HepG2 (cell line): ENCODE measurements around the gene GRAMD4. TPM values are rescaled to one million over a fixed set of nuclear protein-coding genes. Genes with fewer than 3 reads are reported as not detected.

Source experiments
- AHDC1 ChIP-seq: sonication (generic); formaldehyde crosslinking; IDR thresholded peaks from 2 replicates; pipeline ENCODE4 v1.5.1; 2020; ENCODE audit warnings: mild to moderate bottlenecking, missing genetic modification reagents, borderline replicate concordance
- ARNTL ChIP-seq: sonication (generic); formaldehyde crosslinking; IDR thresholded peaks from 2 replicates; pipeline ENCODE4 v1.4.0; 2020; ENCODE audit warnings: mild to moderate bottlenecking, missing genetic modification reagents
- GTF3A ChIP-seq: sonication (generic); formaldehyde crosslinking; conservative IDR thresholded peaks from 2 replicates; pipeline ENCODE4 v1.4.0; 2020; ENCODE audit warnings: mild to moderate bottlenecking, missing genetic modification reagents
- HMG20A ChIP-seq: IDR thresholded peaks from 2 replicates; pipeline ENCODE4 v1.6.1; 2016; ENCODE audit warnings: borderline replicate concordance
- KLF6 ChIP-seq: IDR thresholded peaks from 2 replicates; pipeline ENCODE4 v1.8.0; 2016; ENCODE audit warnings: missing biosample characterization, missing genetic modification reagents
- NPAS2 ChIP-seq: sonication (generic); formaldehyde crosslinking; IDR thresholded peaks from 2 replicates; pipeline ENCODE4 v1.8.0; 2022; ENCODE audit warnings: mild to moderate bottlenecking, missing genetic modification reagents, borderline replicate concordance
- SUZ12 ChIP-seq: fragments of 150-350 bp; IDR thresholded peaks from 2 replicates; pipeline ENCODE4 v1.6.1; 2014; ENCODE audit warnings: low read depth, low read length
- ZBTB49 ChIP-seq: sonication (generic); formaldehyde crosslinking; IDR thresholded peaks from 2 replicates; pipeline ENCODE4 v1.4.0; 2020; ENCODE audit warnings: missing genetic modification reagents, borderline replicate concordance
- ZNF136 ChIP-seq: sonication (generic); formaldehyde crosslinking; IDR thresholded peaks from 2 replicates; pipeline ENCODE4 v1.8.1; 2022; ENCODE audit warnings: low read depth, mild to moderate bottlenecking, moderate library complexity, missing genetic modification reagents
- ZNF317 ChIP-seq: sonication (generic); formaldehyde crosslinking; IDR thresholded peaks from 2 replicates; pipeline ENCODE4 v1.5.0; 2020; ENCODE audit warnings: mild to moderate bottlenecking, missing genetic modification reagents
- ZNF605 ChIP-seq: sonication (generic); formaldehyde crosslinking; IDR thresholded peaks from 2 replicates; pipeline ENCODE4 v1.8.0; 2022; ENCODE audit warnings: mild to moderate bottlenecking, missing genetic modification reagents
- ZNF687 ChIP-seq: sonication (generic); formaldehyde crosslinking; IDR thresholded peaks from 2 replicates; pipeline ENCODE4 v1.5.1; 2020; ENCODE audit warnings: mild to moderate bottlenecking, missing genetic modification reagents, moderate library complexity
- polyA plus RNA-seq, 8 experiments: library from polyadenylated mRNA; depleted of rRNA in 3 of 8; stranded (reverse) in 7 of 8; unstranded in 1 of 8; fragments of >200 nt; fragmentation: Illumina TruSeq in 4 of 8; extraction: Trizol in 4 of 8; gene quantifications; 2 replicates each; pipeline versions ENCODE4 v1.2.1 to v1.2.3, GENCODE V29; 2011 to 2016; ENCODE audit warnings: low read depth in 4 of 8, missing spikeins in 1 of 8, mixed read lengths in 1 of 8; ENCODE audit not compliant: insufficient read depth in 1 of 8
- total RNA-seq, 5 experiments: library from RNA; depleted of rRNA; stranded (reverse); fragments of >200 nt; fragmentation: Illumina TruSeq; extraction: Trizol; gene quantifications; 2 replicates each; pipeline ENCODE4 v1.2.3, GENCODE V29; 2016; ENCODE audit warnings: low read depth in 1 of 5
- TF ChIP-seq, protein P1 (sequence below): sonication (generic); formaldehyde crosslinking; conservative IDR thresholded peaks from 2 replicates; pipeline ENCODE4 v1.8.0; 2022; ENCODE audit warnings: mild to moderate bottlenecking, moderate library complexity, missing genetic modification reagents
- TF ChIP-seq, protein P2 (sequence below): fragments of 450-650 bp; IDR thresholded peaks from 2 replicates; pipeline ENCODE4 v1.6.1; 2017

Gene GRAMD4
- total and polyA plus RNA-seq, 2 of the 13 experiments (the other 11 are each of a cell fraction or from before 2014, with no cell fraction given) = 15.2 to 15.7 TPM

GRCh38 chr22:46609175-46609690 lies 11.0 kb upstream of the GRAMD4 start (continued):
- TF ChIP-seq AHDC1 (CRISPR knock-in tag) (no peak; the same call in 1 of the 2 replicates), GTF3A (no peak), SUZ12 (no peak), KLF6 (CRISPR knock-in tag) (0 out of 2 replicates have a peak, but pooled peaks have one; percentile 69), NPAS2 (CRISPR knock-in tag) (no peak), ZNF605 (CRISPR knock-in tag) (peak; percentile 67; the same call in 1 of the 2 replicates), HMG20A (CRISPR knock-in tag) (peak; percentile 83; the same call in 1 of the 2 replicates), ARNTL (peak; percentile 76), ZNF687 (peak; percentile 83), ZNF136 (CRISPR knock-in tag) (no peak), ZBTB49 (CRISPR knock-in tag) (no peak), ZNF317 (CRISPR knock-in tag) (no peak)
- TF ChIP-seq, protein P1, sequence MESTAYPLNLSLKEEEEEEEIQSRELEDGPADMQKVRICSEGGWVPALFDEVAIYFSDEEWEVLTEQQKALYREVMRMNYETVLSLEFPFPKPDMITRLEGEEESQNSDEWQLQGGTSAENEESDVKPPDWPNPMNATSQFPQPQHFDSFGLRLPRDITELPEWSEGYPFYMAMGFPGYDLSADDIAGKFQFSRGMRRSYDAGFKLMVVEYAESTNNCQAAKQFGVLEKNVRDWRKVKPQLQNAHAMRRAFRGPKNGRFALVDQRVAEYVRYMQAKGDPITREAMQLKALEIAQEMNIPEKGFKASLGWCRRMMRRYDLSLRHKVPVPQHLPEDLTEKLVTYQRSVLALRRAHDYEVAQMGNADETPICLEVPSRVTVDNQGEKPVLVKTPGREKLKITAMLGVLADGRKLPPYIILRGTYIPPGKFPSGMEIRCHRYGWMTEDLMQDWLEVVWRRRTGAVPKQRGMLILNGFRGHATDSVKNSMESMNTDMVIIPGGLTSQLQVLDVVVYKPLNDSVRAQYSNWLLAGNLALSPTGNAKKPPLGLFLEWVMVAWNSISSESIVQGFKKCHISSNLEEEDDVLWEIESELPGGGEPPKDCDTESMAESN (CRISPR knock-in tag) = no peak
- TF ChIP-seq, protein P2, sequence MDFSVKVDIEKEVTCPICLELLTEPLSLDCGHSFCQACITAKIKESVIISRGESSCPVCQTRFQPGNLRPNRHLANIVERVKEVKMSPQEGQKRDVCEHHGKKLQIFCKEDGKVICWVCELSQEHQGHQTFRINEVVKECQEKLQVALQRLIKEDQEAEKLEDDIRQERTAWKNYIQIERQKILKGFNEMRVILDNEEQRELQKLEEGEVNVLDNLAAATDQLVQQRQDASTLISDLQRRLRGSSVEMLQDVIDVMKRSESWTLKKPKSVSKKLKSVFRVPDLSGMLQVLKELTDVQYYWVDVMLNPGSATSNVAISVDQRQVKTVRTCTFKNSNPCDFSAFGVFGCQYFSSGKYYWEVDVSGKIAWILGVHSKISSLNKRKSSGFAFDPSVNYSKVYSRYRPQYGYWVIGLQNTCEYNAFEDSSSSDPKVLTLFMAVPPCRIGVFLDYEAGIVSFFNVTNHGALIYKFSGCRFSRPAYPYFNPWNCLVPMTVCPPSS = no peak
